ENCODE measurements around the gene JUNB.

The JUNB gene

GRCh38 chr19:12773571-12773970 is 17.7 kb upstream of the JUNB start (continued):
- TF ChIP-seq ZNF398 (tag by site-specific recombination; IDR thresholded peaks at IDR 0.05) (no peak), PATZ1 (tag by site-specific recombination; IDR thresholded peaks at IDR 0.05) (peak; percentile 23; the same call in 1 of the 2 replicates), ZNF658 (tag by site-specific recombination; IDR thresholded peaks at IDR 0.05) (no peak), ZNF629 (tag by site-specific recombination; IDR thresholded peaks at IDR 0.05) (peak; percentile 50; the same call in 1 of the 2 replicates)
- TF ChIP-seq, protein P1, sequence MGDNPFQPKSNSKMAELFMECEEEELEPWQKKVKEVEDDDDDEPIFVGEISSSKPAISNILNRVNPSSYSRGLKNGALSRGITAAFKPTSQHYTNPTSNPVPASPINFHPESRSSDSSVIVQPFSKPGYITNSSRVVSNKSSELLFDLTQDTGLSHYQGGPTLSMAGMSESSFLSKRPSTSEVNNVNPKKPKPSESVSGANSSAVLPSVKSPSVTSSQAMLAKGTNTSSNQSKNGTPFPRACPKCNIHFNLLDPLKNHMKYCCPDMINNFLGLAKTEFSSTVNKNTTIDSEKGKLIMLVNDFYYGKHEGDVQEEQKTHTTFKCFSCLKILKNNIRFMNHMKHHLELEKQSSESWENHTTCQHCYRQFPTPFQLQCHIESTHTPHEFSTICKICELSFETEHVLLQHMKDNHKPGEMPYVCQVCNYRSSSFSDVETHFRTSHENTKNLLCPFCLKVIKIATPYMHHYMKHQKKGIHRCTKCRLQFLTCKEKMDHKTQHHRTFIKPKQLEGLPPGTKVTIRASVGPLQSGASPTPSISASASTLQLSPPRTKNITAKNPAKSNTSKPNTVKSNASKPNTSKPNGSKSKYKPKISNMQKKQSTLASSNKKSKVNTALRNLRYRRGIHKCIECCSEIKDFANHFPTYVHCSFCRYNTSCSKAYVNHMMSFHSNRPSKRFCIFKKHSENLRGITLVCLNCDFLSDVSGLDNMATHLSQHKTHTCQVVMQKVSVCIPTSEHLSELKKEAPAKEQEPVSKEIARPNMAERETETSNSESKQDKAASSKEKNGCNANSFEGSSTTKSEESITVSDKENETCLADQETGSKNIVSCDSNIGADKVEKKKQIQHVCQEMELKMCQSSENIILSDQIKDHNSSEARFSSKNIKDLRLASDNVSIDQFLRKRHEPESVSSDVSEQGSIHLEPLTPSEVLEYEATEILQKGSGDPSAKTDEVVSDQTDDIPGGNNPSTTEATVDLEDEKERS (tag by site-specific recombination; IDR thresholded peaks at IDR 0.05): no peak

- Histone ChIP-seq H3K27ac (ENCODE audit: extremely low read depth, low read depth, low read length) (peak within 1 kb of the TSS; percentile 63; the same call in 1 of the 2 replicates), H3K9me3 (ENCODE audit: control insufficient read depth, insufficient read depth, low read depth, low read length) (no peaks in the 10 kb centered on the region), H3K36me3 (ENCODE audit: control insufficient read depth in 2 of 2, insufficient read depth in 1 of 2, low read length in 2 of 2) (peaks cover 0 to 14% of the 10 kb centered on the region in 2 experiments; a peak in 1 of 3 replicates), H3K4me1 (ENCODE audit: control insufficient read depth, insufficient read depth, low read length) (peaks cover 4% of the 10 kb centered on the region; the same call in 1 of the 2 replicates), H3K4me3 (ENCODE audit: low read depth, low read length) (peak within 1 kb of the TSS; percentile 56)
- ChIA-PET POLR2A (interaction anchor here (0.8 to 1.5 kb wide), 5 partner anchors 8 to 94 kb away, joined by 3 to 4 read pairs (median 3); partner anchors contain the start of gene JUNB), CTCF (interaction anchor here (0.7 to 11.4 kb wide), 7 partner anchors 10 to 57 kb away, joined by 3 to 234 read pairs (median 6); partner anchors contain the start of genes JUNB, PRDX2 and THSD8)
- TF ChIP-seq SP3 (tag by site-specific recombination; IDR thresholded peaks at IDR 0.05): peak; percentile 1
- TF ChIP-seq SP7 (tag by site-specific recombination; IDR thresholded peaks at IDR 0.05): no peak
- TF ChIP-seq, protein P2, sequence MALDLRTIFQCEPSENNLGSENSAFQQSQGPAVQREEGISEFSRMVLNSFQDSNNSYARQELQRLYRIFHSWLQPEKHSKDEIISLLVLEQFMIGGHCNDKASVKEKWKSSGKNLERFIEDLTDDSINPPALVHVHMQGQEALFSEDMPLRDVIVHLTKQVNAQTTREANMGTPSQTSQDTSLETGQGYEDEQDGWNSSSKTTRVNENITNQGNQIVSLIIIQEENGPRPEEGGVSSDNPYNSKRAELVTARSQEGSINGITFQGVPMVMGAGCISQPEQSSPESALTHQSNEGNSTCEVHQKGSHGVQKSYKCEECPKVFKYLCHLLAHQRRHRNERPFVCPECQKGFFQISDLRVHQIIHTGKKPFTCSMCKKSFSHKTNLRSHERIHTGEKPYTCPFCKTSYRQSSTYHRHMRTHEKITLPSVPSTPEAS (tag by site-specific recombination; IDR thresholded peaks at IDR 0.05): no peak
- no peak for TF ChIP-seq ZXDB (tag by site-specific recombination; IDR thresholded peaks at IDR 0.05)
- TF ChIP-seq ZSCAN23 (tag by site-specific recombination; IDR thresholded peaks at IDR 0.05): no peak
- TF ChIP-seq, protein P3, sequence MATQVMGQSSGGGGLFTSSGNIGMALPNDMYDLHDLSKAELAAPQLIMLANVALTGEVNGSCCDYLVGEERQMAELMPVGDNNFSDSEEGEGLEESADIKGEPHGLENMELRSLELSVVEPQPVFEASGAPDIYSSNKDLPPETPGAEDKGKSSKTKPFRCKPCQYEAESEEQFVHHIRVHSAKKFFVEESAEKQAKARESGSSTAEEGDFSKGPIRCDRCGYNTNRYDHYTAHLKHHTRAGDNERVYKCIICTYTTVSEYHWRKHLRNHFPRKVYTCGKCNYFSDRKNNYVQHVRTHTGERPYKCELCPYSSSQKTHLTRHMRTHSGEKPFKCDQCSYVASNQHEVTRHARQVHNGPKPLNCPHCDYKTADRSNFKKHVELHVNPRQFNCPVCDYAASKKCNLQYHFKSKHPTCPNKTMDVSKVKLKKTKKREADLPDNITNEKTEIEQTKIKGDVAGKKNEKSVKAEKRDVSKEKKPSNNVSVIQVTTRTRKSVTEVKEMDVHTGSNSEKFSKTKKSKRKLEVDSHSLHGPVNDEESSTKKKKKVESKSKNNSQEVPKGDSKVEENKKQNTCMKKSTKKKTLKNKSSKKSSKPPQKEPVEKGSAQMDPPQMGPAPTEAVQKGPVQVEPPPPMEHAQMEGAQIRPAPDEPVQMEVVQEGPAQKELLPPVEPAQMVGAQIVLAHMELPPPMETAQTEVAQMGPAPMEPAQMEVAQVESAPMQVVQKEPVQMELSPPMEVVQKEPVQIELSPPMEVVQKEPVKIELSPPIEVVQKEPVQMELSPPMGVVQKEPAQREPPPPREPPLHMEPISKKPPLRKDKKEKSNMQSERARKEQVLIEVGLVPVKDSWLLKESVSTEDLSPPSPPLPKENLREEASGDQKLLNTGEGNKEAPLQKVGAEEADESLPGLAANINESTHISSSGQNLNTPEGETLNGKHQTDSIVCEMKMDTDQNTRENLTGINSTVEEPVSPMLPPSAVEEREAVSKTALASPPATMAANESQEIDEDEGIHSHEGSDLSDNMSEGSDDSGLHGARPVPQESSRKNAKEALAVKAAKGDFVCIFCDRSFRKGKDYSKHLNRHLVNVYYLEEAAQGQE (tag by site-specific recombination; IDR thresholded peaks at IDR 0.05): no peak
- no peak for TF ChIP-seq ZNF707 (tag by site-specific recombination; IDR thresholded peaks at IDR 0.05)
- peak; percentile 18; the same call in 1 of the 2 replicates for TF ChIP-seq ZNF501 (tag by site-specific recombination; IDR thresholded peaks at IDR 0.05)
- no peak for TF ChIP-seq ZNF449 (tag by site-specific recombination; IDR thresholded peaks at IDR 0.05)
- no peak for TF ChIP-seq ZNF366 (tag by site-specific recombination; conservative IDR thresholded peaks at IDR 0.05)
- TF ChIP-seq ZNF302 (tag by site-specific recombination; IDR thresholded peaks at IDR 0.05; ENCODE audit: low read depth): no peak
- TF ChIP-seq ZNF560 (tag by site-specific recombination; IDR thresholded peaks at IDR 0.05; ENCODE audit: borderline replicate concordance): no peak
- no peak for TF ChIP-seq ZNF837 (tag by site-specific recombination; IDR thresholded peaks at IDR 0.05)
- TF ChIP-seq, protein P4, sequence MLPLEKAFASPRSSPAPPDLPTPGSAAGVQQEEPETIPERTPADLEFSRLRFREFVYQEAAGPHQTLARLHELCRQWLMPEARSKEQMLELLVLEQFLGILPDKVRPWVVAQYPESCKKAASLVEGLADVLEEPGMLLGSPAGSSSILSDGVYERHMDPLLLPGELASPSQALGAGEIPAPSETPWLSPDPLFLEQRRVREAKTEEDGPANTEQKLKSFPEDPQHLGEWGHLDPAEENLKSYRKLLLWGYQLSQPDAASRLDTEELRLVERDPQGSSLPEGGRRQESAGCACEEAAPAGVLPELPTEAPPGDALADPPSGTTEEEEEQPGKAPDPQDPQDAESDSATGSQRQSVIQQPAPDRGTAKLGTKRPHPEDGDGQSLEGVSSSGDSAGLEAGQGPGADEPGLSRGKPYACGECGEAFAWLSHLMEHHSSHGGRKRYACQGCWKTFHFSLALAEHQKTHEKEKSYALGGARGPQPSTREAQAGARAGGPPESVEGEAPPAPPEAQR (tag by site-specific recombination; IDR thresholded peaks at IDR 0.05): no peak
Observed at GRCh38 chr19:12774588-12775555, 16.4 kb upstream of the JUNB start, which contains the start of gene HOOK2. HOOK2 (minus strand) TSS chr19:12775552; CDS start chr19:12775449, 103 bp downstream.

All from HEK293 (cell line).